K562 (cell line): Measurements from ENCODE around the gene PRRT1. TPM values are rescaled to one million over a fixed set of nuclear protein-coding genes. Genes with fewer than 3 reads are reported as not detected.

Experiments used
- CBX1 ChIP-seq: sonication (generic); IDR thresholded peaks from 2 replicates; pipeline ENCODE4 v1.6.1; 2016; ENCODE audit warnings: antibody characterized with exemption, low read depth, mild to moderate bottlenecking
- CTCF ChIP-seq, 3 experiments: IDR thresholded peaks in 2 of 3; conservative IDR thresholded peaks in 1 of 3; 2 replicates each; pipeline ENCODE4 v1.5.1; 2011 to 2012; ENCODE audit warnings: low read length in 3 of 3, mild to moderate bottlenecking in 3 of 3, control low read depth in 2 of 3, improper control_type of control experiment in 1 of 3, inconsistent platforms in 1 of 3, low read depth in 1 of 3, mixed read lengths in 1 of 3, moderate library complexity in 1 of 3; ENCODE audit not compliant: insufficient read depth in 2 of 3
- ETS2 ChIP-seq: IDR thresholded peaks from 2 replicates; pipeline ENCODE4 v1.6.1; 2016; ENCODE audit warnings: borderline replicate concordance, missing genetic modification characterization, mild to moderate bottlenecking, moderate library complexity, missing compliant biosample characterization; ENCODE audit not compliant: poor library complexity, severe bottlenecking
- HNRNPL ChIP-seq: fragments of 200-400 bp; formaldehyde crosslinking; IDR thresholded peaks from 2 replicates; pipeline ENCODE4 v1.6.1; 2017; ENCODE audit warnings: low read depth, mild to moderate bottlenecking, low read length
- MITF ChIP-seq: IDR thresholded peaks from 2 replicates; pipeline ENCODE4 v1.6.1; 2014; ENCODE audit warnings: antibody characterized with exemption
- NFE2 ChIP-seq: IDR thresholded peaks from 2 replicates; pipeline ENCODE4 v1.6.1; 2014; ENCODE audit warnings: antibody characterized with exemption, low read depth
- PCBP1 ChIP-seq: fragments of 200-400 bp; formaldehyde crosslinking; IDR thresholded peaks from 2 replicates; pipeline ENCODE4 v1.6.1; 2018; ENCODE audit warnings: mild to moderate bottlenecking, low read depth, low read length; ENCODE audit not compliant: poor library complexity, severe bottlenecking
- PKNOX1 ChIP-seq: fragments of 450-650 bp; IDR thresholded peaks from 2 replicates; pipeline ENCODE4 v1.6.1; 2016
- POU5F1 ChIP-seq: fragments of 150-350 bp; IDR thresholded peaks from 2 replicates; pipeline ENCODE4 v1.6.1; 2014; ENCODE audit warnings: borderline replicate concordance, low read length, low read depth, mild to moderate bottlenecking; ENCODE audit not compliant: partially characterized antibody
- PRPF4 ChIP-seq: fragments of 200-400 bp; formaldehyde crosslinking; IDR thresholded peaks from one replicate; pipeline ENCODE4 v1.6.1; 2017; ENCODE audit warnings: low read length, low read depth, mild to moderate bottlenecking; ENCODE audit not compliant: insufficient read depth, poor library complexity, severe bottlenecking
- RBBP5 ChIP-seq: fragments of 200-600 bp; sonication (generic); IDR thresholded peaks from 2 replicates; pipeline ENCODE4 v1.6.1; 2012; ENCODE audit warnings: borderline replicate concordance, mild to moderate bottlenecking, low read length, control low read depth, inconsistent platforms; ENCODE audit not compliant: insufficient read depth, poor library complexity, severe bottlenecking
- RBM22 ChIP-seq: fragments of 200-400 bp; formaldehyde crosslinking; IDR thresholded peaks from 2 replicates; pipeline ENCODE4 v1.6.1; 2018; ENCODE audit warnings: low read length, low read depth; ENCODE audit not compliant: poor library complexity, severe bottlenecking
- RUNX1 ChIP-seq: sonication (generic); IDR thresholded peaks from 2 replicates; pipeline ENCODE4 v1.6.1; 2016; ENCODE audit warnings: antibody characterized with exemption, low read depth
- TCF7L2 ChIP-seq: fragments of 150-350 bp; IDR thresholded peaks from 2 replicates; pipeline ENCODE4 v1.6.1; 2016; ENCODE audit warnings: low read depth, mild to moderate bottlenecking, low read length, moderate library complexity
- ZBTB33 ChIP-seq: sonication (generic); formaldehyde crosslinking; IDR thresholded peaks from 2 replicates; pipeline ENCODE4 v1.8.1; 2023; ENCODE audit warnings: mild to moderate bottlenecking, missing genetic modification reagents
- ZNF121 ChIP-seq: sonication (generic); formaldehyde crosslinking; conservative IDR thresholded peaks from 2 replicates; pipeline ENCODE4 v1.8.0; 2022; ENCODE audit warnings: missing genetic modification reagents
- ZNF197 ChIP-seq: fragments of 200-800 bp; sonication (Bioruptor generic); IDR thresholded peaks from 2 replicates; pipeline ENCODE4 v1.6.1; 2016; ENCODE audit warnings: low read depth, missing genetic modification characterization, missing compliant biosample characterization
- ZNF253 ChIP-seq: fragments of 250-450 bp; sonication (Bioruptor Pico); conservative IDR thresholded peaks from 2 replicates; pipeline ENCODE4 v1.6.1; 2021; ENCODE audit warnings: mild to moderate bottlenecking
- polyA plus RNA-seq, 8 experiments: library from polyadenylated mRNA; depleted of rRNA in 4 of 8; stranded (reverse) in 5 of 8; unstranded in 3 of 8; fragments of >200 nt; fragmentation: Nextera tagmentation in 2 of 8; fragmentation: Illumina TruSeq in 1 of 8; extraction: Ambion mirVana in 2 of 8; extraction: Trizol in 1 of 8; gene quantifications; 2 replicates each; pipeline versions ENCODE4 v1.2.1 to v1.2.3, GENCODE V29; 2011 to 2014; ENCODE audit warnings: inconsistent platforms in 1 of 8, missing spikeins in 1 of 8
- total RNA-seq, 7 experiments: library from RNA; depleted of rRNA in 6 of 7; stranded (reverse); fragments of >200 nt in 6 of 7; fragmentation: Illumina TruSeq in 2 of 7; extraction: Trizol in 2 of 7; gene quantifications; 2 replicates each; pipeline versions ENCODE4 v1.2.1 to v1.2.3, GENCODE V29; 2011 to 2021; ENCODE audit warnings: low replicate concordance in 1 of 7
- TF ChIP-seq, protein P1 (sequence below): sonication (generic); formaldehyde crosslinking; IDR thresholded peaks from 2 replicates; pipeline ENCODE4 v1.8.0; 2022; ENCODE audit warnings: mild to moderate bottlenecking, low read depth, missing genetic modification reagents

The PRRT1 gene
- total and polyA plus RNA-seq, 9 of the 15 experiments (the other 6 are each of a cell fraction or from before 2014, with no cell fraction given), result 0.14 to 3.5 (median 0.41) TPM

GRCh38 chr6:32166411-32167061 lies 14.8 kb upstream of the PRRT1 start (continued):
- TF ChIP-seq RBM22 (peak; percentile 18), ZNF121 (no peak), PKNOX1 (no peak), MITF (no peak), NFE2 (peak; percentile 60; the same call in 1 of the 2 replicates), ZNF197 (CRISPR knock-in tag) (no peak), ZNF253 (no peak), RBBP5 (peak; percentile 8), POU5F1 (no peak), HNRNPL (0 out of 2 replicates have a peak, but pooled peaks have one; percentile 17), CBX1 (0 out of 2 replicates have a peak, but pooled peaks have one; percentile 28), ZBTB33 (CRISPR knock-in tag) (peak; percentile 92), PRPF4 (no peak), TCF7L2 (no peak), ETS2 (tag) (no peak), PCBP1 (no peak), RUNX1 (0 out of 2 replicates have a peak, but pooled peaks have one; percentile 9), CTCF (IDR thresholded peaks at IDR 0.05 in 2 of 3, conservative IDR thresholded peaks at IDR 0.05 in 1 of 3; ENCODE audit: insufficient read depth in 2 of 3, low read depth in 1 of 3, low read length in 3 of 3) (peak; percentile 40 to 59 (median 58))
- TF ChIP-seq, protein P1, sequence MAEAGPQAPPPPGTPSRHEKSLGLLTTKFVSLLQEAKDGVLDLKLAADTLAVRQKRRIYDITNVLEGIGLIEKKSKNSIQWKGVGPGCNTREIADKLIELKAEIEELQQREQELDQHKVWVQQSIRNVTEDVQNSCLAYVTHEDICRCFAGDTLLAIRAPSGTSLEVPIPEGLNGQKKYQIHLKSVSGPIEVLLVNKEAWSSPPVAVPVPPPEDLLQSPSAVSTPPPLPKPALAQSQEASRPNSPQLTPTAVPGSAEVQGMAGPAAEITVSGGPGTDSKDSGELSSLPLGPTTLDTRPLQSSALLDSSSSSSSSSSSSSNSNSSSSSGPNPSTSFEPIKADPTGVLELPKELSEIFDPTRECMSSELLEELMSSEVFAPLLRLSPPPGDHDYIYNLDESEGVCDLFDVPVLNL (CRISPR knock-in tag), result no peak
